Measurements from ENCODE around the gene HMCN1. TPM values are rescaled to one million over a fixed set of nuclear protein-coding genes. Genes with fewer than 3 reads are reported as not detected.
"Not testable (repeated sequence)": the region's sequence is repeated elsewhere in the genome, so short reads cannot be mapped to it uniquely, and the experiment has no call there.

HMCN1 gene
- total RNA-seq, 1 donor from 2014 or later: not detected

GRCh38 chr1:186155594-186155993, 421.4 kb downstream of the HMCN1 start:
- intact Hi-C loops (cut with micrococcal nuclease): loop anchor here (1.0 kb wide), 2 partner anchors 57 to 170 kb away; no protein-coding TSS in a partner anchor
- no peak for DNase-seq (ENCODE audit: low spot score)

DNA sequence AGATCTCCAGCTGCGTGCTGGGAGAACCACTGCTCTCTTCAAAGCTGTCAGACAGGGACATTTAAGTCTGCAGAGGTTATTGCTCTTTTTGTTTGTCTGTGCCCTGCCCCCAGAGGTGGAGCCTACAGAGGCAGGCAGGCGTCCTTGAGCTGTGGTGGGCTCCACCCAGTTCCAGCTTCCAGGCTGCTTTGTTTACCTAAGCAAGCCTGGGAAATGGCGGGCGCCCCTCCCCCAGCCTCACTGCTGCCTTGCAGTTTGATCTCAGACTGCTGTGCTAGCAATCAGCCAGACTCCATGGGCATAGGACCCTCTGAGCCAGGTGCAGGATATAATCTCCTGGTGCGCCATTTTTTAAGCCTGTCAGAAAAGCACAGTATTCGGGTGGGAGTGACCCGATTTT, 428.7 kb downstream of the HMCN1 start:
- H3K4me1 Mint-ChIP-seq (ENCODE audit: low read depth); DNase-seq (ENCODE audit: low spot score); H3K27ac Mint-ChIP-seq; H3K27me3 Mint-ChIP-seq (ENCODE audit: insufficient read depth); H3K36me3 Mint-ChIP-seq (ENCODE audit: low read depth); H3K4me3 Mint-ChIP-seq; intact Hi-C loops (cut with micrococcal nuclease); H3K9me3 Mint-ChIP-seq: not testable (repeated sequence)

More at GRCh38 chr1:186155594-186155993, 421.4 kb downstream of the HMCN1 start:
- Mint-ChIP-seq H3K27ac (no peak overlapping the region), H3K27me3 (ENCODE audit: insufficient read depth) (peaks cover 4% of the 10 kb centered on the region), H3K4me1 (ENCODE audit: low read depth) (no peaks in the 10 kb centered on the region), H3K36me3 (ENCODE audit: low read depth) (no peaks in the 10 kb centered on the region), H3K4me3 (no peak overlapping the region), H3K9me3 (no peaks in the 10 kb centered on the region)

- H3K4me1 Mint-ChIP-seq (ENCODE audit: low read depth): no peaks in the 10 kb centered on the region
- intact Hi-C loops (cut with micrococcal nuclease): no loop called here
- H3K4me3 Mint-ChIP-seq: no peak overlapping the region
- peaks cover 4% of the 10 kb centered on the region for H3K27me3 Mint-ChIP-seq (ENCODE audit: insufficient read depth)
- no peaks in the 10 kb centered on the region for H3K36me3 Mint-ChIP-seq (ENCODE audit: low read depth)
- no peak overlapping the region for H3K27ac Mint-ChIP-seq
- DNase-seq (ENCODE audit: low spot score): no peak
- no peaks in the 10 kb centered on the region for H3K9me3 Mint-ChIP-seq
These were observed 430.6 kb downstream of the HMCN1 start for GRCh38 chr1:186164773-186165172.

- intact Hi-C loops (cut with micrococcal nuclease): no loop called here
- H3K4me3 Mint-ChIP-seq: no peak overlapping the region
- no peak overlapping the region for H3K27ac Mint-ChIP-seq
- H3K27me3 Mint-ChIP-seq (ENCODE audit: insufficient read depth): peaks cover 7% of the 10 kb centered on the region
- H3K4me1 Mint-ChIP-seq (ENCODE audit: low read depth): no peaks in the 10 kb centered on the region
- no peaks in the 10 kb centered on the region for H3K36me3 Mint-ChIP-seq (ENCODE audit: low read depth)
- DNase-seq (ENCODE audit: low spot score): no peak
- H3K9me3 Mint-ChIP-seq: no peaks in the 10 kb centered on the region
These were observed 431.1 kb downstream of the HMCN1 start for GRCh38 chr1:186165303-186165702.

DNA sequence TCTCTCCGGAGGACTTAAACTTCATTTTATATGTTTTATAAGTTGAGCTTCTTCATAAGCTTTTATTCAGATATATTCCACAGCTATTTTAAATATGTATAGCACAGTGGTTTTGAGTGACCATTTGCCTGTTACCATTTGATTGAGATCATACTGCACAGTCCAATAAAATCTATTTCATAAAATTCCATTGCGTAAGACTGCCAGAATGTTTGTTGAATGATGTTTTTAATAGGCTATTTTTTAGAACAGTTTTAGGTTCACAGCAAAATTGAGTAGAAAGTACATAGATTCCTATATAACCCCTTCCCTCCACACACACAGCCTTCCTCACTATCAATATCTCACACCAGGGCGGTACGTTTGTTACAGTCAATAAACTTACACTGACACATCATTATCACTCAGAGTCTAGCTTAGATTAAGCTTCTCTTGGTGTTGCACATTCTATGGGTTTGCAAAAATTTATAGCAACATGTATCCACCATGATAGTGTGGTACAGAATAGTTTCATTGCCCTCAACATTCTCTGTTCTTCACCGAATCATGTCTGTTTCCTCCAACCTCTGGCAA, 433.0 kb downstream of the HMCN1 start:
- Mint-ChIP-seq H3K4me3 (no peak overlapping the region), H3K27me3 (ENCODE audit: insufficient read depth) (peaks cover 7% of the 10 kb centered on the region), H3K36me3 (ENCODE audit: low read depth) (no peaks in the 10 kb centered on the region), H3K4me1 (ENCODE audit: low read depth) (no peaks in the 10 kb centered on the region), H3K9me3 (no peaks in the 10 kb centered on the region), H3K27ac (no peak overlapping the region)
- intact Hi-C loops (cut with micrococcal nuclease): no loop called here
- no peak for DNase-seq (ENCODE audit: low spot score)

DNA sequence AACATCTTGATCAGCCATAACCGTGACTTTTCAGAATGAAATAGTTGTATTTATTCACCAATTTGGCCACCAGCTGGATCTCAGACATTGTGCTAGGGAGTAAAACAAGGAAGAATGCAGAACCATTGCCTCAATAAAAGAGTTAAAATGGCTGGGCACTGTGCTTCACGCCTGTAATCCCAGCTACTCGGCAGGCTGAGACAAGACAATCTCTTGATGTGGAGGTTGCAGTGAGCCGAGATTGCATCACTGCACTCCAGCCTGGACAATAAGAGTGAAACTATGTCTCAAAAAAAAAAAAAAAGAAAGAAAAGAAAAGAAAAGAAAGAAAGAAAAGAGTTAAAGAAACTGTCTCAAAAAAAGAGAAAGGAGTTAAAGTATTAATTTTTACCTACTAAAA, 441.4 kb downstream of the HMCN1 start:
- Mint-ChIP-seq H3K27ac (no peak overlapping the region), H3K9me3 (no peaks in the 10 kb centered on the region), H3K4me1 (ENCODE audit: low read depth) (no peaks in the 10 kb centered on the region), H3K4me3 (no peak overlapping the region), H3K36me3 (ENCODE audit: low read depth) (no peaks in the 10 kb centered on the region), H3K27me3 (ENCODE audit: insufficient read depth) (peaks cover 9% of the 10 kb centered on the region)
- intact Hi-C loops (cut with micrococcal nuclease): no loop called here
- DNase-seq (ENCODE audit: low spot score): no peak

DNA sequence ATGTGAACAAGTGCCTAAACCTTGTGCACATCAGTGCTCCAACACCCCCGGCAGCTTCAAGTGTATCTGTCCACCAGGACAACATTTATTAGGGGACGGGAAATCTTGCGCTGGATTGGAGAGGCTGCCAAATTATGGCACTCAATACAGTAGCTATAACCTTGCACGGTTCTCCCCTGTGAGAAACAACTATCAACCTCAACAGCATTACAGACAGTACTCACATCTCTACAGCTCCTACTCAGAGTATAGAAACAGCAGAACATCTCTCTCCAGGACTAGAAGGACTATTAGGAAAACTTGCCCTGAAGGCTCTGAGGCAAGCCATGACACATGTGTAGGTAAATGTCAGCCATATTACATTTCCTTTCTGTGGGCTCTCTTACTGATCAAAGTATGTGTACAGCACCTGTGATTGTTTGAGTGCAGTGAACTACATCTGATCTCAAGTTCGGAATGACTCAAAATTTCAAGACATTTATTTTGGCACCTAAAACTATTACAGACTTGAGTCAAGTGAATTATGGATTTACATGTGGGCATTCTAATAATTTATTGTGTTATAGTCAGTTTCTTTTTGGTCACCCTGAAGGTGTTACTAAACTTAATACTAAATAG, 444.3 kb downstream of the HMCN1 start:
- Mint-ChIP-seq H3K4me1 (ENCODE audit: low read depth) (no peaks in the 10 kb centered on the region), H3K27ac (no peak overlapping the region), H3K4me3 (no peak overlapping the region), H3K36me3 (ENCODE audit: low read depth) (no peaks in the 10 kb centered on the region), H3K27me3 (ENCODE audit: insufficient read depth) (peaks cover 20% of the 10 kb centered on the region), H3K9me3 (no peaks in the 10 kb centered on the region)
- DNase-seq (ENCODE audit: low spot score): no peak
- intact Hi-C loops (cut with micrococcal nuclease): no loop called here

GRCh38 chr1:186179231-186179630, 445.0 kb downstream of the HMCN1 start:
- Mint-ChIP-seq H3K9me3 (no peaks in the 10 kb centered on the region), H3K4me1 (ENCODE audit: low read depth) (peaks cover 7% of the 10 kb centered on the region), H3K4me3 (no peak overlapping the region), H3K36me3 (ENCODE audit: low read depth) (no peaks in the 10 kb centered on the region), H3K27me3 (ENCODE audit: insufficient read depth) (peaks cover 20% of the 10 kb centered on the region), H3K27ac (no peak overlapping the region)
- DNase-seq (ENCODE audit: low spot score): no peak
- intact Hi-C loops (cut with micrococcal nuclease): no loop called here

- Mint-ChIP-seq H3K36me3 (ENCODE audit: low read depth) (no peaks in the 10 kb centered on the region), H3K27me3 (ENCODE audit: insufficient read depth) (peaks cover 21% of the 10 kb centered on the region), H3K4me1 (ENCODE audit: low read depth) (peaks cover 20% of the 10 kb centered on the region), H3K9me3 (no peaks in the 10 kb centered on the region), H3K4me3 (no peak overlapping the region), H3K27ac (no peak overlapping the region)
- DNase-seq (ENCODE audit: low spot score): no peak
- intact Hi-C loops (cut with micrococcal nuclease): loop anchor here (10.0 kb wide), 1 partner anchor 198 kb away; no protein-coding TSS in a partner anchor
These were observed 449.0 kb downstream of the HMCN1 start for GRCh38 chr1:186183219-186183618.

GRCh38 chr1:186183970-186184628, 449.9 kb downstream of the HMCN1 start:
- H3K36me3 Mint-ChIP-seq (ENCODE audit: low read depth): no peaks in the 10 kb centered on the region
- intact Hi-C loops (cut with micrococcal nuclease): loop anchor here (10.0 kb wide), 1 partner anchor 199 kb away; no protein-coding TSS in a partner anchor
- peaks cover 23% of the 10 kb centered on the region for H3K4me1 Mint-ChIP-seq (ENCODE audit: low read depth)
- no peak for DNase-seq (ENCODE audit: low spot score)
- no peaks in the 10 kb centered on the region for H3K9me3 Mint-ChIP-seq
- H3K27me3 Mint-ChIP-seq (ENCODE audit: insufficient read depth): peaks cover 19% of the 10 kb centered on the region
- H3K27ac Mint-ChIP-seq: no peak overlapping the region
- no peak overlapping the region for H3K4me3 Mint-ChIP-seq

- H3K9me3 Mint-ChIP-seq; H3K27ac Mint-ChIP-seq; H3K36me3 Mint-ChIP-seq (ENCODE audit: low read depth); H3K4me3 Mint-ChIP-seq; DNase-seq (ENCODE audit: low spot score): not testable (repeated sequence)
- peaks cover 23% of the 10 kb centered on the region for H3K4me1 Mint-ChIP-seq (ENCODE audit: low read depth)
- intact Hi-C loops (cut with micrococcal nuclease): loop anchor here (10.0 kb wide), 1 partner anchor 201 kb away; no protein-coding TSS in a partner anchor
- H3K27me3 Mint-ChIP-seq (ENCODE audit: insufficient read depth): peaks cover 10% of the 10 kb centered on the region
These were observed 452.1 kb downstream of the HMCN1 start for GRCh38 chr1:186186251-186186650.

- no peaks in the 10 kb centered on the region for H3K9me3 Mint-ChIP-seq
- H3K4me1 Mint-ChIP-seq (ENCODE audit: low read depth): peaks cover 23% of the 10 kb centered on the region
- peak overlapping the region; percentile 19 for H3K4me3 Mint-ChIP-seq
- no peak overlapping the region for H3K27ac Mint-ChIP-seq
- intact Hi-C loops (cut with micrococcal nuclease): loop anchor here (10.0 kb wide), 1 partner anchor 203 kb away; no protein-coding TSS in a partner anchor
- H3K27me3 Mint-ChIP-seq (ENCODE audit: insufficient read depth): peaks cover 6% of the 10 kb centered on the region
- H3K36me3 Mint-ChIP-seq (ENCODE audit: low read depth): no peaks in the 10 kb centered on the region
- DNase-seq (ENCODE audit: low spot score): no peak
These were observed 453.4 kb downstream of the HMCN1 start for GRCh38 chr1:186187601-186188000.

GRCh38 chr1:186188004-186188539, 453.9 kb downstream of the HMCN1 start:
- no peak for DNase-seq (ENCODE audit: low spot score)
- intact Hi-C loops (cut with micrococcal nuclease): loop anchor here (10.0 kb wide), 1 partner anchor 203 kb away; no protein-coding TSS in a partner anchor
- peaks cover 23% of the 10 kb centered on the region for H3K4me1 Mint-ChIP-seq (ENCODE audit: low read depth)

More at GRCh38 chr1:186188004-186188539, 453.9 kb downstream of the HMCN1 start:
- H3K36me3 Mint-ChIP-seq (ENCODE audit: low read depth): no peaks in the 10 kb centered on the region
- no peaks in the 10 kb centered on the region for H3K9me3 Mint-ChIP-seq
- H3K4me3 Mint-ChIP-seq: no peak overlapping the region
- peaks cover 6% of the 10 kb centered on the region for H3K27me3 Mint-ChIP-seq (ENCODE audit: insufficient read depth)
- no peak overlapping the region for H3K27ac Mint-ChIP-seq
